Hematopoietic multipotent progenitor cell (in vitro differentiated cells): ENCODE results near the gene COL20A1. TPM values are rescaled to one million over a fixed set of nuclear protein-coding genes. Genes with fewer than 3 reads are reported as not detected.

Experiments used
- DNase-seq, 3 donors: peaks; one replicate each; pipeline ENCODE4 v3.0.0-alpha.2; 2011 to 2015; ENCODE audit warnings: low read depth in 2 of 3, low spot score in 2 of 3
- total RNA-seq: library from RNA; depleted of rRNA; stranded (reverse); fragments of >200 nt; gene quantifications from one replicate; pipeline ENCODE4 v1.2.3, GENCODE V29; 2012

COL20A1 gene
- total RNA-seq, 1 donor = not detected

DNA sequence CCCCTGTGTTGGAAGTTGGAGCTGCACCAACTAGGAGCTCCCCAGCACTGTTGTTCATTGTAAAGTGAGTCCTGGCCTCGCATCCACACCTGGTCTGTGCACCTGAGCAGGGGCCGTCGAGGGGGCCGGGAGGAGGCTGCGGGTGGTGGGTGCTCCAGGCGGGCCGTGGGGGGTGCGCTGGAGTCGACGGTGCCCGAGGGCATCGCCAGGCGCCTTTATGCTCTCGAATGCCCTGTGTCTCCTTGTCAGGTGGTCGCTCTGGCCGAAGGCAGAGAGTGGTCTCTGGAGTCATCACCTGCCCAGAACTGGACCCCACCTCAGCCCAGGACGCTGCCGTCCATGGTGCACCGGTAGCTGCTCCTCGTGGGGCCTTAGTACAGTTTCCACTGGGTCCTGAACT lies 16.0 kb upstream of the COL20A1 start:
- DNase-seq = no peak

DNA sequence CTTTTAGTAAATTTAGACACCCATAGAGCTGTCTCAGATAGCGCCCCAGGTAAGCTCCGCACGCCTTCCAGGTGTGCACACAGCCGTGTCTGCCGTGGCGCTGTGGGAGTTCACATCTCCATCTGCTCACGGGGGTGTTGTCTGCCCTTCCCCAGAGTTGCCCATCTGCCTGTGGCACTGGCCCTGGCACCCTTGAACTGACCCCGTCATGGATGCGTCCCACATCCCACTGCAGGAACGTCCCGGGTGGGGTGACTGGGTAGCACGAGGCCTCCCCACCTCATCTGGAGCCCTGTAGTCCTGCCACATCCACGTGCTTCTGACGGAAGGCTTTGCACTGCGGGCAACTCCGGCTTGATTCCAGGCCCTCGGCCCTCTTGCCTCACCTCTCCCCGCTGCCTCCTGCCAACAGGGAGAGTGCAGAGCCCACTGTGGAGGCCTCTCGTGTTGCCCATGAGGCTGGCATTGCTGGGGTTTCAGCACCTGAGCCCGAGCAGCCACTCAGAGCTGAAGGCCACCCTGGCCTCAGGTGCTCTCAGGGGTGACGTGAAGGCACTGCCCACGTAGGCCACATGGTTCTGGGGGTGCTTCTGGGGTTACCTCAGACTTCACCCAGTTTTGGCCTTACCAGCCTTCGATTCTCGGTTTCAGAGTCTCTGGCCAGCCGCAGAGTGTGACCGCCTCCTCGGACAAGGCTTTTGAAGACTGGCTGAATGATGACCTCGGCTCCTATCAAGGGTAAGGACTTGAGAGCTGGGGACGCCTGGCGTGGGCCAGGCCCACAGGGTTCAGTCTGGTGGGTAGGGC lies 15.3 kb upstream of the COL20A1 start:
- no peak for DNase-seq

DNA sequence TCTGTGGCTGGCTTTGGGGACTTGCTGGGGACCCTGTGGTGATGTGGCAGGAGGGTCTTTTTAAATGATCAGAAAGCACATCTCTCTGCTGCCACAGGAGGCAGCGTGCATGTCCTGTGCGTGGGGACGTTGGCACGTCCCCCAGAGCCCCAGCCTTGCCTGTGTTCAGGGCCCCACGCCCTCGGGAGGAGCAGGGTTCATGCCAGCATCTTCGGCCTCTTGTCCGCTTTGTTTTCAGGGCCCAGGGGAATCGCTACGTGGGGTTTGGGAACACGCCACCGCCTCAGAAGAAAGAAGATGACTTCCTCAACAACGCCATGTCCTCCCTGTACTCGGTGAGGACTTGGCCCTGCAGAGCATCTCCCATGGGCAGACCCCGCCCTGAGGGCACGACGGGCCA lies 14.3 kb upstream of the COL20A1 start:
- no peak for DNase-seq

DNA sequence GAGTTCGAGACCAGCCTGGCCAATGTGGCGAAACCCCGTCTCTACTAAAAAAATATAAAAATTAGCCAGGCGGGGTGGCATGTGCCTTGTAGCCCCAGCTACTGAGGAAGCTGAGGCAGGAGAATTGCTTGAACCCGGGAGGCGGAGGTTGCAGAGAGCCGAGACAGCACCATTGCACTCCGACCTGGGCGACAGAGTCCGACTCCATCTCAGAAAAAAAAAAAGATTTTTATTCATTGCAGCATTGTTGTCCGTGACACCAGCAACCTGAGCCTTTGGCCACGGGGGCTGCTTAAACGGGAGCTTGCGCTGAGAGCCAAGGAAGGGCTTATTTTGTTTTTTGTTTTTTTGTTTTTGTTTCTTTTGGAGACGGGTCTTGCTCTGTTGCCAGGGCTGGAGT lies 13.1 kb upstream of the COL20A1 start:
- DNase-seq = no peak

DNA sequence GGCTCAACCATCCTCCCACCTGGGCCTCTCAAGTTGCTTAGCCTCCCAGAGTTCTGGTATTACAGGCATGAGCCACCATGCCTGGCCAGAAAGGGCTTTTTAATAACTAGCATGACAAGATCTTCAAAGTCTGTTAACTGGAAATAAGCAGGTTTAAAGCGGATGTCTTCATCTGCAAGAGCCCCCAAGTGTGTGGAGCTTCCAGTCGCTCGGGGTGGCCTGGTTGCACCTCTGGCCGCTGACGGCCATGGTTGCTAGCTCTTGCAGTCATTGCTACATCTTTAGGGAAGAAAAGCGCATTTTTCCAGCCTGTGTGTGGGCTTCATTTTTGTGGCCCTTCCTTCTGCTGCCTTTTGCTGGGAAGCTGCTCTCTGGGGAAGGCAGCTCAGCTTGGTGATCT lies 12.6 kb upstream of the COL20A1 start:
- DNase-seq = no peak

DNA sequence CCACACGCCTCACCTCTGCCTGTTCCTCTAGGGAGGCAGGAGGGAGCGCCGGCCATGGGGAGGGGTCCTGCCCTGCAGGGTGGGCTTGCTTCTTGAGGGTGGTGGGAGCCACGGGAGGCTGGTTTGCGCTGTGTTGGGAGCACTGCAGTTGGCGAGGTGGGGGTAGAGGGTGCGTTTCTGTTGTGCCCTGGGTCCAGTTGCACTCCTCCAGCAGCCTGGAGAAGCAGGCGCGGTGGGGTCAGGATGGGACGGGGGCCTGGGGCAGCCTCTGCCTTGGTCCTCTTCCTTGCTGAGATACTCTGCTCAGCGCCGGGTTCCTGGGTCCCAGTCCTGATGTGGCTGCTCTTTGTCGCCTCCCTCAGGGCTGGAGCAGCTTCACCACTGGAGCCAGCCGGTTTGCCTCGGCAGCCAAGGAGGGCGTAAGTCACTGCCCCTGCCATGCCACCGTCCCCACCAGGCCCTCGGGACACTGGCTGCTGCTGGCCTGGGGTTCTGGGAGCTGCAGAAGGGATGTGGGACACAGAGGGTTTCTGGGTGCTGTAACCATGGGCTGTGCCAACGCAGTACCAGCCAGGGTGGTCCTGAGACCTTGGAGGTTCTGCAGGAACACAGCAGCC lies 11.9 kb upstream of the COL20A1 start:
- DNase-seq = no peak

DNA sequence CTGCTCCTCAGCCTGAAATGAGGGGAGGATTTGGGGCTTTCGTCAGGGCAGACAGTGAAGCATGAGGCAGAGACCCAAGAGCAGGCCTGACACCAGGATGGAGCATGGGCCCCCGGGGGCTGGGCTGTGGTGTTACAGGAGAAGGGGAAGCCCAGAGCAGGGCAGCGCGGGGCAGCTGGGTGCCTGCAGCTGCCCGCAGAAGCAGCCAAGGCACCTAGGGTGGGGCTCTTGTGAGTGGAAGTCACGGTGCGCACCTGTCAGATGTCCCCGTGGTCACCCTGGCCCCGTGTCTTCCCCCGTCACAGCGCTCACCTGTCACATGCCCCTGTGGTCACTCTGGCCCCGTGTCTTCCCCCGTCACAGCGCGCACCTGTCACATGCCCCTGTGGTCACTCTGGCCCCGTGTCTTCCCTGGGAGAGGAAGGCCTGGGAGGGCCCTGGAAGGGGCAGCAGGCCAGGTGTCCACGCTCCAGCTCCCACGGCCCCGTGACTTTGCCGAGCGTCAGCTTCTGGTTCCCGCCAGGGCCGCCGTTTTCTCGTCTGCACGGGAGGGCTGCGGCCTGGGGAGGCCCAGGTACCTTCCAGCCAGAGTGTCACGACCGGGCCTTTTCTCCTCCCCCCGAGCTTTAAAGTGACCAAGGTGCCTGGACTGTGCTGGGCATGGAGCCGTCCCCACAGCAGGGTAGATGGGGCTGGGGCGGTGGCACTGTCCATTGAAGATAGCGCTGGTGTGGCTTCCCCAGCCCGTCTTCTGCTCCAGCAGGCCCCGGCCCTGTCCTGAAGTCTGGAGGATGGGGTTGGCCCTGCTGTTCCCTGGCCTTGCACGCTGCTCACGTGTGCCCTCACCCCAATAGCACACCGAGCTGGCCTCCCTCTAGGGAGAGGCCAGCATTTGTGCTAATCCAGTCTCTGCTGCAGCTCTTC lies 11.0 kb upstream of the COL20A1 start:
- DNase-seq = no peak

DNA sequence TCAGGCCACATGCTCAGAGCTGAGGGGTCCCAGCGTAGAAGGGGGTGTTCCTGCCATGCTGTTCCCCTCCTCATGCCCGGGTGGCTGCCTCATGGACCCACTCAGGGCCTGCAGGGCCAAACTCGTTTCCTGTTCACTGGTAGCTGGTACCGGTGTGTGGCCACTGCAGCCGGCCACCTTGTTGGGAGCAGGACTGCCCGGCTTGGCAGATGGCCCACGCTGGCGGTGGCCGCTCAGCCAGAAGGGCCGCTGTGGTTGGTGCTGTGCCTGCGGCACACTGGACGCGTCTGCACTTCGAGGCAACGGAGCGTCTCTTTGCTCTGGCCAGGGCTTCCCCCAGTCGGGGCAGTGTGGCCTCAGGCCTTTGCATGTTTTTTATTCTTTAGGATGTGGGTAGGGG lies 10.0 kb upstream of the COL20A1 start:
- no peak for DNase-seq

DNA sequence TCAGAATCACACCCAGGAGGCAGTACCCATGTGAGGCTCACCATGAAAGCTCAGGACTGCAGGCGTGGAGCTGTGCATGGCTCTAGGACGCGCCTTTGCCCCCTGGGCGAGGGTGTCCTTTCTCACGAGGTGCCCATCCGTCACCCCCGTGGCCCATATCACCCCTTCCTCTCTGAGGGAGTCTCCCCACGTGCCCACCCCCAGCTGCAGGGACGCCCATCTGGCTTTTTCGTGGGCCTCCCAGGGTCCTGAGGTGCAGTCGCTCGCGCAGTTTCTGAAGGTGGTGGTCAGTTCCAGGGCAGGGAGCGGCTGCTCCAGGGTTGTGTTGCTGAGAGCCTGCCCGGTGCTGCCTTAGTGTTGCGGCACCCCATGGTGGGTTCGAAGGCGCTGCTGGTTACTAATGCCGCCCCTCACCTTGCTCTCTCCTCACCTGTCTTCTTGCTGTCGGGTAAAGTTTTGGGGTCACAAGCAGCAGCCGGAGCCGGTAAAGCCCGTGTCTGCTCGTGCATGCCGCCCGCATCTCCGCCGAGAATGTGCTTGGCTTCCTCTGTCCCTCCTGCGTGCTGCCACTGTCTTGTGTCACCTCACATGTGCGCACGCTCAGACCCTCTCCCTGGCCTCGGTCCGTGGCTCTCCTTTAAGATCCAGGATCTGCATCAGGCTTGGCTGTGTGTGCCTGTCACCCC lies 9.4 kb upstream of the COL20A1 start:
- DNase-seq = no peak

DNA sequence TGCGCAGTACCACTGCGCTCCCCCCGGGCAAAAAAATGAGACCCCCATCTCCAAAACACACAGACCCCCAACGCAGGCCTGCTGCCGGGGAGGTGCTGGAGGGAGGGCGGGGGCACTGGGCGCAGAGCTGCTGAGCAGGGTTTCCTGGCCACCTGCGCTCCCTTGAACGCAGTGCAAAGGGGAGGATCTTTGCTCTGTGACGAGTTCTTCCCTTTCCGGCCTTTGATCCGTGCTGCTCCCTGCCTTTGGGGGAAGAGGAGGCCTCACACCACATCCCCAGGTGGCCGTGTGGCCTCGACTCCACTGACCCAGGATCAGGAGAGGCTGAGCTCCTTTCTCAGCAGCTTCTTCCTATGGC lies 8.9 kb upstream of the COL20A1 start:
- DNase-seq = no peak

DNA sequence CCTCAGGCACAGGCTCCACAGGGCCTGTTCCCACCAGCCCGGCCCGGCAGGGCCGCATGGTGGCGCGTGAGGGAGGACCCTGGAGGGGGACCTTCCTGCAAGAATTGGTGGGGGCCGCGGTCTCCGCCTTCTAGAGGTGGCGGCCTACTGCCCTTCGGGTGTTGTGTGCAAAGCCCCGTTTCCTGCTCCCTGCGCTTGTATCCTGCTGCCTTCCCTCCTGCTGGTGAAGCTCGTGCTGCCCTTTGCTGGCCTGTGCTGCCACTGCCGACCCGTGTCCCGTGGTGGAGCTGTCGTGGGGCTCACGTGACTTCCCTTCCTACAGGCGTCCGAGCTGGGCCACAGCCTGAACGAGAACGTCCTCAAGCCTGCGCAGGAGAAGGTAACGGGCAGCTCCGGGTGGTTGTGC lies 8.4 kb upstream of the COL20A1 start:
- DNase-seq = no peak

DNA sequence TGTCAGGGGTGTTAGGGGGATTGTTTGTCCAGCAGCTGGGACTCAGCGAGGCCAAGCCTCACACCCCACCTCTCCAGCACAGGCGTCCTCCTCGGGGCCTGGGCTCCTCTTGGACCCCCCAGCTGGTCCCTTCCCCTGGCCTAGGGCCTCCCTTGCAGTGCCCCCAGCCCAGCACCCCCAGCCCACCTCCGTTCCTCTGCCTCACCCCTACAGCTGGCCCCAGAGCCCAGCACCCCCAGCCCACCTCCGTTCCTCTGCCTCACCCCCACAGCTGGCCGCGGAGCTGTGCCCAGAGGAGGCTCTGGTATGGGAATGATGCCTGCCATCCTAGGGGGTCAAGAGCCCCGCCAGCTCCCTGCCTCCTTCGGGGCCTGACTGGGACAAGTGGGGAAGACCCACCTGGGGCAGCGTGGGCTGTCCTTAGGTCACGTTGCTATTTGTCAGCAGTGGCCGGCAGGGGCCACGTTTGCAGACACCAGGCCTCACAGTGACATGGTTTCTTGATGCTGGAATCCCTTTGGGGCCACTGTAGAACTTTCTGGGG lies 7.9 kb upstream of the COL20A1 start:
- DNase-seq = no peak

DNA sequence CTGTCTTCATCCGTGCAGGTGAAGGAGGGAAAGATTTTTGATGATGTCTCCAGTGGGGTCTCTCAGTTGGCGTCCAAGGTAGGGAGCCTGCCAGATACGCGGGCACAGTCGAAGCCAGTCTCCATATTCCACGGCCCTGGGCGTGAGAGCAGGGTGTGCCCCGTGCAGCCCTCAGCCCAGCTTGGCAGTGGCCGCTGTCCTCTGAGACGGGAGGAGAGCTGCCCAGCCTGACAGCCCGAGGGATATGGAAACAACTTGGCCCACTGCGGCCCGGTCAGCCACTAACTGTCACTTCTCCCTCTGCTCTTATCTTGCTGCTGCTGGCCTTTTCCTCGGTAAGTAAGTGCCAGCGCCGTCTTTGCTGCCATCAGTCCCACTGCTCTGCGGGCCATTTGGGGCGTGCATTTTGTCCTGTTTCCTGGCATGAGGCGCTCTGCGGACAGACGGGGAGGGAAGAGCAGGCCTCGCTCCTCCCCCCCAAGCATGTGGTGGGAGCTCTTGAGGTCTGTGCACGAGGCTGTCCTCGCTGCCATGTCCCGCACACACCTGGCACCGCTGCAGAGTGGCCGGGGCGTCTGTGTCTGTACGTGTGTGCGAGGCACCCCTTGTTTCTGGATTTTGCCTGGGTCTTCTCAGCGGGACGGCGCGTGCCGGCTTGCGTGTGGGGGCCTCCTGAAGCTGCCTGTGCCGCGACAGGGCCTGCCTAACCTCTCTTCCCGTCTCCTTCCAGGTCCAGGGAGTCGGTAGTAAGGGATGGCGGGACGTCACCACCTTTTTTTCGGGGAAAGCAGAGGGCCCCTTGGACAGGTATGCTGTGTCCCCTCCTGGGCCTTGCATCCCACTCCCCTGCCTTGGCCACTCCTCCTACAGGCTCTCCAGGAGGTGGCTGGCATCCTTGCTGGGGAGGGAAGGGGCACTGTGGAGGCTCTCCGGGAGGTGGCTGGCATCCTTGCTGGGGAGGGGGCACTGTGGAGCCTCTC lies 7.1 kb upstream of the COL20A1 start:
- no peak for DNase-seq

DNA sequence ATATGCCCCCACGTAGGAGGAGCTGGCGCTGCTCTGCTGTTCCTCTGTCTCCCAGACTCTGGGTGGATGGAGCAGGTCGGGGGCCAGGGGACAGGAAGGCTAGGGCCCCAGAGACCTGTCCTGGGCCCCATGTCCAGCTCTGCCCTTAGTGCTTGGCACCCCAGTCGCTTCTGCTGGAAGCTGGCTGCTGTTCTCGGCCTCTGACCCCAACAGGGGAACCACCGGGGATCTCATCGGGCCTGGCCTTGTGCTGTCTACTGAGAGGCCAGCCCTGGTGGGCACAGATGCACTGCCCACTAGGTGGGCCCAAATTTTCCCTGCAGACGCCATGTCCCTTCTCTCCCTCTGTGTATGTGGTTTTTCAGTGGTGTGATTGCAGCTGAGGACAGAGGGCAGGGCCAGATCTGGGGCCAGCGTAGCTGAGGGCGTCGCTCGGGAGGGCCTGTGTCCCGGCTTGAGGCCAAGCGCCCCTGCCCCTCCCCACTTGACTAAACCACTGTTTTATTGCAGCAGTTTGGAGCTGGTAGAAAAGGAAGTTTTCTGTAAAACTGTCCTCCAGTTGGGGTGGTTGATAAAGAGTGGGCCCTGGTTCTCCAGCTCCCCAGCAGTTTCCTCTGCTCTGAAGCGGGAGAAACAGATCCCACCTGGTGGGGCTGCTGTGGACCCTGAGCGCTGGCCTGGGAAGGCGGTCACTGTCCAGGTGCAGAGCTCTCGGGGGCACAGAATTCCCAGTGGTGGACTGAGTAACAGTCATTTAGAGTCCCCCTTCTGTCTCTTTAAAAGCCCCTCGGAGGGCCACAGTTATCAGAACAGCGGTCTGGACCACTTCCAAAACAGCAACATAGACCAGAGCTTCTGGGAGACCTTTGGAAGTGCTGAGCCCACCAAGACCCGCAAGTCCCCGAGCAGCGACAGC lies 5.9 kb upstream of the COL20A1 start:
- DNase-seq = no peak

DNA sequence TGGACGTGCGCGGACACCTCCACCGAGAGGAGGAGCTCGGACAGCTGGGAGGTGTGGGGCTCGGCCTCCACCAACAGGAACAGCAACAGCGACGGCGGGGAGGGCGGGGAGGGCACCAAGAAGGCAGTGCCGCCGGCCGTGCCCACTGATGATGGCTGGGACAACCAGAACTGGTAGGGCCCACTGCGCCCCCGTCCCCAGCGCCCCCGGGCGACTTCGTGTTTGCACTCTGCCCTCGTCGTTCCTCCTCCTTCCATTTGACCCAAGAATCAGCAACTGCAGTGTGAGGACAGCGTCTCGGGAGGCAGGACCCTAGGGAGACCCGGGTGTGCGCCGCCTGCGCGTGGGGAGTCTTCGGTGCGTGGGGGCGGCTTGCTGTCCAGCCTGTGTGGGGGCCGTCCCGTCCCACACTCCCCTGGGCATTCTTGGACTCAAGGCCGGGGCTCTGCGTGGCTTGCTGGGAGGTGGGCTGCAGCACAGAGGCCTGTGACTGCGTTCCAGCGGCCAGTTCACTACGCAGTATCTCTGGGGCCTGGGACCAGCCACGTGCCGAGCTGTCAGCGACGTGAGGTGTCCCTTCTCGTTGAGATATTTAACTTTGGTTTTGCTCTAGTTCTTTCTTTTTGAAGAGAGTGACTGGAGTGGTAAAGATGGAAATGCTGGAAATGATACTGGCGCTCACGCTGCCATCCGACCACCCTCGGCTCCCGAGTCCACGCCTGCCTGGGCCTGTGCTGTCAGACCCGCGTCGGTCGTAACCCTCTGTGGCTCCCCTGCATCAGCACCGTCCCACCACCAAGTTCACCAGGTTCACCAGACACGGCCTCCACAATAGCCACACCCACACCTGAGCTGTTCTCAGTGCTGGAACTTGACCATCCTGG lies 5.0 kb upstream of the COL20A1 start:
- DNase-seq = no peak

DNA sequence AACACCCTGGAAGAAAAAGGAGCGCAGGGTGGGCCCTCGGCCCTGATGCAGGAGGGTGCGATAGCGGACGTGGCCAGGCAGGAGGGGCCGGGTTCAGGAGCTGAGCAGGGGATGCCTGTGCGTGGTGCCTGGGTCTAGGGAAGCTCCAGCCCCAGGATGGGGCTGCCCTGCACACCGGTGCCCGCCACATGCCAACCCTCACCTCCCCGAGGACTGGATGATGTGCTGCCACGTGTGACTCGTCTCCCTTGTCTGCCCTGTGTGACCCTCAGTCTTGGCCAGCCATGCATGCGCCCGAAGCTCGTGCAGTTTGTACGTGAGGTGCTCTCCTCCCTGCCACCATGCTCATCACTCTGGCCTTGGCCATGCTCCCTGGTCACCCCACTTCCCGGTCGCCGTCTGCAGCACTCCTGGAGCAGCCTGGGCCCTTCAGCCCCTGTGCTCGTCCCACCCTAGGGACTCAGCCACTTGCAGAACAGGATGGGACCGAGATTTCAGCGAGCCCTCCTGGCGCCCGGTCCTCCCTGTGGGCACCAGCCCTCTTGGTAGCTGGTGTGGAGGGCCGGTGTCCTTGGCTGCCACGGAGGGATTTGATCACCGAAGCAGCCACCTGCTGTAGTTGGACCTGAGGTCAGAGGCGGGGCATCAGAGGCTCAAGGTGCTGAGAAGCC lies 4.3 kb upstream of the COL20A1 start:
- no peak for DNase-seq
